Measurements from ENCODE around the gene PTPN4. TPM values are rescaled to one million over a fixed set of nuclear protein-coding genes. Genes with fewer than 3 reads are reported as not detected.
A peak's percentile ranks its signal among the peaks of the same experiment; 100 is the strongest.

Gene PTPN4
- total and polyA plus RNA-seq, 2 of the 8 experiments (the other 6 are each of a cell fraction or from before 2014, with no cell fraction given) = 28.5 to 105 TPM

DNA sequence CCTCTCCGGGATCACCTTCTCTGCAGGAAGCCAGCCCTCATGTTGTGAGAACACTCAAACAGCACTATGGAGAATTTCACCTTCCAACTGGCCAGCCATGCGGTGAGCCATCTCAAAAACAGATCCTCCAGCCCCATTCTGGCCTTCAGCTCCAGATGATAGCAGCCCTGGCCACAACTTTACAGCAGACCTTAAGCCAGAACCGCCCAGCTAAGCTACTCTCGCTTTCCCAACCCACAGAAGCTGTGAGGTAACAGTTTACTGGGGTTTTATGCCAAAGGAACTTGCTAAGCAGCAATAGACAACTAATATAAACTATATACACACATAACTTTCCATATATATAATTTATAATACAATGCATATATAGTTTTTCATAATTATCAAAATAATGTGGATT is 11.6 kb upstream of the PTPN4 start:
- no peaks in the 10 kb centered on the region for H3K27me3 ChIP-seq (replicated peaks in 1 of 4; ENCODE audit: control insufficient read depth in 3 of 4, extremely low read depth in 1 of 4, insufficient read depth in 3 of 4, low read length in 3 of 4)
- no peak overlapping the region for H4K8ac ChIP-seq (ENCODE audit: extremely low read depth, insufficient read depth, low read length)
- DNase-seq (ENCODE audit: low read depth in 1 of 2, low spot score in 2 of 2) (peak in 1 of 2 experiments; percentile 36), FAIRE-seq (no peak)
- H2BK15ac ChIP-seq (ENCODE audit: low read length) = no peak overlapping the region
- no peaks in the 10 kb centered on the region for H3K79me1 ChIP-seq (ENCODE audit: low read depth, low read length)
- no peak overlapping the region for H3K56ac ChIP-seq (replicated peaks; ENCODE audit: insufficient read length, low read depth, low read length)
- H3K4me2 ChIP-seq (ENCODE audit: insufficient read depth in 1 of 2, low read depth in 2 of 2, low read length in 2 of 2) = no peak overlapping the region
- no peaks in the 10 kb centered on the region for H3K36me3 ChIP-seq (ENCODE audit: control insufficient read depth in 2 of 4, insufficient read depth in 4 of 4, low read length in 3 of 4)
- H4K20me1 ChIP-seq (replicated peaks in 1 of 2; ENCODE audit: control insufficient read depth in 1 of 2, insufficient read depth in 2 of 2, low read length in 2 of 2) = no peaks in the 10 kb centered on the region
- CTCF ChIA-PET (ENCODE audit: partially characterized antibody) = interaction anchor here (1.3 to 1.6 kb wide), 3 partner anchors 9 to 45 kb away, joined by 3 to 7 read pairs (median 3); no protein-coding TSS in a partner anchor
- no peak overlapping the region for H4K5ac ChIP-seq (ENCODE audit: insufficient read length, low read depth, low read length)
- H3K23ac ChIP-seq (ENCODE audit: insufficient read length) = no peak overlapping the region
- H3K9me3 ChIP-seq (ENCODE audit: insufficient read depth in 2 of 2, low read depth in 1 of 2, low read length in 1 of 2) = no peaks in the 10 kb centered on the region
- H2BK20ac ChIP-seq (ENCODE audit: low read length) = no peak overlapping the region
- H3K4ac ChIP-seq (replicated peaks; ENCODE audit: insufficient read length, low read depth, low read length) = no peak overlapping the region
- no peak overlapping the region for H2BK120ac ChIP-seq (replicated peaks; ENCODE audit: low read depth, low read length)
- H2BK5ac ChIP-seq (ENCODE audit: low read depth, low read length) = no peak overlapping the region
- H2AK5ac ChIP-seq (ENCODE audit: low read depth, low read length) = no peak overlapping the region
- H3K4me1 ChIP-seq (replicated peaks in 1 of 4; ENCODE audit: control insufficient read depth in 3 of 4, insufficient read depth in 4 of 4, low read length in 3 of 4) = peaks cover 0 to 12% (median 4%) of the 10 kb centered on the region in 4 experiments; a peak in 6 of 7 replicates
- H4K91ac ChIP-seq (replicated peaks; ENCODE audit: insufficient read length, low read length) = no peak overlapping the region
- 91% methylated on average over 4 of the region's 4 CpGs; no CpG with 5 or more reads in 1 of the 2 experiments for WGBS, 2 experiments (ENCODE audit: extremely low coverage in 1 of 2, insufficient coverage in 1 of 2, insufficient read length in 1 of 2, insufficient replicate concordance in 2 of 2, low coverage in 1 of 2, low lambda C conversion rate in 2 of 2, missing lambda C conversion rate in 1 of 2)
- H2BK12ac ChIP-seq (ENCODE audit: low read depth, low read length) = no peak overlapping the region
- no peak overlapping the region for H3K14ac ChIP-seq (ENCODE audit: insufficient read length)
- no peaks in the 10 kb centered on the region for H3K79me2 ChIP-seq (ENCODE audit: control insufficient read depth in 1 of 2, insufficient read depth in 2 of 2, low read length in 2 of 2)
- H3K23me2 ChIP-seq (ENCODE audit: low read depth, low read length) = no peaks in the 10 kb centered on the region
- H3K4me3 ChIP-seq (ENCODE audit: extremely low read depth in 1 of 4, insufficient read depth in 2 of 4, low read depth in 3 of 4, low read length in 4 of 4) = no peak overlapping the region
- no peak overlapping the region for H3K9ac ChIP-seq (replicated peaks in 1 of 4; ENCODE audit: extremely low read depth in 1 of 4, low read depth in 3 of 4, low read length in 3 of 4)
- POLR2A ChIA-PET (ENCODE audit: partially characterized antibody) = no interaction called here
- H3K18ac ChIP-seq (ENCODE audit: extremely low read depth, low read length) = no peak overlapping the region
- no peak overlapping the region for H2AFZ ChIP-seq (ENCODE audit: low read length)
- no peak overlapping the region for H3K27ac ChIP-seq (ENCODE audit: low read depth, low read length)
- TF ChIP-seq CTBP2 (IDR thresholded peaks at IDR 0.05; ENCODE audit: borderline replicate concordance, insufficient read depth, insufficient read length, low read length) (no peak), KDM4A (IDR thresholded peaks at IDR 0.05; ENCODE audit: low read depth, low read length, severe bottlenecking) (no peak), CHD1 (IDR thresholded peaks at IDR 0.05; ENCODE audit: low read depth, low read length) (no peak), RAD21 (IDR thresholded peaks at IDR 0.05 in 1 of 2, conservative IDR thresholded peaks at IDR 0.05 in 1 of 2; ENCODE audit: low read depth in 2 of 2, low read length in 2 of 2) (no peak), CHD2 (IDR thresholded peaks at IDR 0.05; ENCODE audit: low read length) (no peak), EZH2 (IDR thresholded peaks at IDR 0.05; ENCODE audit: low read depth, low read length, severe bottlenecking) (no peak), NRF1 (IDR thresholded peaks at IDR 0.05; ENCODE audit: low read depth, low read length) (no peak), FOSL1 (IDR thresholded peaks at IDR 0.05; ENCODE audit: insufficient read depth, low read depth, low read length) (no peak), POLR2A (IDR thresholded peaks at IDR 0.05; ENCODE audit: control extremely low read depth in 1 of 2, low read depth in 2 of 2, low read length in 2 of 2) (no peak), TEAD4 (IDR thresholded peaks at IDR 0.05; ENCODE audit: low read depth, low read length) (no peak), SAP30 (IDR thresholded peaks at IDR 0.05; ENCODE audit: insufficient read depth, insufficient replicate concordance, low read length) (no peak), BRCA1 (IDR thresholded peaks at IDR 0.05; ENCODE audit: low read depth, low read length) (no peak)
- TF ChIP-seq, protein P1, sequence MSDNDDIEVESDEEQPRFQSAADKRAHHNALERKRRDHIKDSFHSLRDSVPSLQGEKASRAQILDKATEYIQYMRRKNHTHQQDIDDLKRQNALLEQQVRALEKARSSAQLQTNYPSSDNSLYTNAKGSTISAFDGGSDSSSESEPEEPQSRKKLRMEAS (IDR thresholded peaks at IDR 0.05) = no peak

Measured in H1 (cell line).